RPMI8226 (cell line): Measurements from ENCODE around the gene CCNH.

Experiments
- DNase-seq: peaks from one replicate; pipeline ENCODE4 v3.0.0-alpha.2; 2015

CCNH gene

GRCh38 chr5:87412630-87413342, at the start of gene CCNH:
CCNH (minus strand) TSS chr5:87412930; CDS start chr5:87412794, 136 bp downstream.
- DNase-seq, result peak; percentile 100

- DNase-seq, result no peak
Measured at GRCh38 chr5:87457706-87458105, 45.0 kb upstream of the CCNH start.

GRCh38 chr5:87453801-87454200, 41.1 kb upstream of the CCNH start:
- DNase-seq, result no peak

- no peak for DNase-seq
Measured at GRCh38 chr5:87452837-87453236, 40.1 kb upstream of the CCNH start.

GRCh38 chr5:87442419-87442818, 29.7 kb upstream of the CCNH start:
- DNase-seq, result no peak

- no peak for DNase-seq
Measured at GRCh38 chr5:87438231-87438630, 25.5 kb upstream of the CCNH start.

GRCh38 chr5:87437724-87438123, 25.0 kb upstream of the CCNH start:
- DNase-seq, result no peak

GRCh38 chr5:87435144-87435694, 22.5 kb upstream of the CCNH start:
- DNase-seq, result no peak

- no peak for DNase-seq
Measured at GRCh38 chr5:87434461-87434860, 21.7 kb upstream of the CCNH start.

- DNase-seq, result no peak
Measured at GRCh38 chr5:87433945-87434344, 21.2 kb upstream of the CCNH start.

GRCh38 chr5:87432460-87432859, 19.7 kb upstream of the CCNH start:
- DNase-seq, result no peak

- no peak for DNase-seq
Measured at GRCh38 chr5:87430863-87431457, 18.2 kb upstream of the CCNH start.

GRCh38 chr5:87423755-87424154, 11.0 kb upstream of the CCNH start:
- DNase-seq, result no peak

- DNase-seq, result no peak
Measured at GRCh38 chr5:87421307-87421706, 8.6 kb upstream of the CCNH start.

- DNase-seq, result no peak
Measured at GRCh38 chr5:87418506-87418905, 5.8 kb upstream of the CCNH start.

GRCh38 chr5:87413343-87413645, 564 bp upstream of the CCNH start:
- no peak for DNase-seq

- DNase-seq, result peak; percentile 51
Measured at GRCh38 chr5:87411973-87412629, 629 bp downstream of the CCNH start.

GRCh38 chr5:87411586-87411972, 1.2 kb downstream of the CCNH start:
- no peak for DNase-seq

GRCh38 chr5:87410931-87411330, 1.8 kb downstream of the CCNH start:
- DNase-seq, result no peak

GRCh38 chr5:87408204-87408603, 4.5 kb downstream of the CCNH start:
- DNase-seq, result no peak

GRCh38 chr5:87405472-87406155, 7.1 kb downstream of the CCNH start:
- DNase-seq, result no peak

GRCh38 chr5:87404359-87404758, 8.4 kb downstream of the CCNH start:
- no peak for DNase-seq

- DNase-seq, result no peak
Measured at GRCh38 chr5:87403899-87404298, 8.8 kb downstream of the CCNH start.

GRCh38 chr5:87403409-87403808, 9.3 kb downstream of the CCNH start:
- DNase-seq, result no peak
